Transverse colon (tissue), 4 donors: Measurements from ENCODE around the gene DCP1B. TPM values are rescaled to one million over a fixed set of nuclear protein-coding genes. Genes with fewer than 3 reads are reported as not detected.

Source experiments
- DNase-seq: peaks from one replicate; pipeline ENCODE4 v3.0.0-alpha.2; 2019
- H3K27ac ChIP-seq, 4 donors: fragments of 200-600 bp; sonication (generic); 2 replicates each; pipeline ENCODE4 v1.5.1; 2016 to 2018; ENCODE audit warnings: inconsistent platforms in 4 of 4
- H3K27me3 ChIP-seq: fragments of 200-600 bp; sonication (generic); 2 replicates; pipeline ENCODE4 v1.5.1; 2017; ENCODE audit warnings: inconsistent platforms
- H3K36me3 ChIP-seq, 4 donors: fragments of 200-600 bp; sonication (generic); 2 replicates each; pipeline ENCODE4 v1.5.1; 2017 to 2019; ENCODE audit warnings: inconsistent platforms in 4 of 4
- H3K4me1 ChIP-seq, 4 donors: fragments of 200-600 bp; sonication (generic); 2 replicates each; pipeline ENCODE4 v1.5.1; 2017 to 2020; ENCODE audit warnings: inconsistent platforms in 4 of 4
- H3K4me3 ChIP-seq, 4 donors: fragments of 200-600 bp; sonication (generic); 1 replicate in 1 of 4; 2 replicates in 3 of 4; pipeline versions ENCODE4 v1.5.1 to v1.6.1; 2017 to 2019; ENCODE audit warnings: inconsistent platforms in 4 of 4
- H3K9me3 ChIP-seq, 2 donors: fragments of 200-600 bp; sonication (generic); 2 replicates each; pipeline ENCODE4 v1.5.1; 2017 to 2019; ENCODE audit warnings: inconsistent platforms in 2 of 2
- CTCF ChIP-seq, 5 experiments: fragments of 200-600 bp in 3 of 5; fragments of 450-650 bp in 2 of 5; sonication (generic) in 3 of 5; IDR thresholded peaks; 1 replicate in 2 of 5; 2 replicates in 3 of 5; pipeline ENCODE4 v1.5.1; 2016 to 2017; ENCODE audit warnings: antibody characterized with exemption in 5 of 5, inconsistent platforms in 3 of 5, mild to moderate bottlenecking in 2 of 5, moderate library complexity in 1 of 5
- EP300 ChIP-seq: sonication (generic); formaldehyde crosslinking; IDR thresholded peaks from one replicate; pipeline ENCODE4 v1.6.1; 2017; ENCODE audit warnings: antibody characterized with exemption, low read depth
- POLR2A ChIP-seq: fragments of 450-650 bp; IDR thresholded peaks from one replicate; pipeline ENCODE4 v1.6.1; 2016; ENCODE audit warnings: antibody characterized with exemption, mild to moderate bottlenecking, moderate library complexity
- POLR2AphosphoS5 ChIP-seq, 3 donors: sonication (generic); formaldehyde crosslinking; IDR thresholded peaks; one replicate each; pipeline ENCODE4 v1.6.1; 2016; ENCODE audit warnings: antibody characterized with exemption in 3 of 3
- WGBS, 2 donors: methylation state at CpG; one replicate each; pipeline ENCODE4 v1.1.5; 2018; ENCODE audit warnings: low coverage in 1 of 2; 5-methylcytosine and 5-hydroxymethylcytosine counted together
- in situ Hi-C, 4 donors: fragments of 200-750 bp; cut with MboI; loops; one replicate each; pipeline versions ENCODE4 v1.15.0 to v1.15.1; 2017; ENCODE audit warnings: low sequenced_read_pairs in 3 of 4, low pct_ligation_motif_present in 1 of 4, low pct_unique_long_range_greater_than_20kb in 1 of 4
- intact Hi-C: fragments of 100-400 bp; cut with DNase I; formaldehyde crosslinking; loops from one replicate; pipeline ENCODE4 v1.15.1; 2023; ENCODE audit warnings: low total_unique reads
- total RNA-seq, 4 donors: library from RNA; depleted of rRNA; stranded (reverse); fragments of >200 nt; gene quantifications; one replicate each; pipeline ENCODE4 v1.1.0, GENCODE V29; 2016

The DCP1B gene
- total RNA-seq, 4 donors from 2014 or later: 17.3 to 26.2 (median 20.6) TPM

DNA sequence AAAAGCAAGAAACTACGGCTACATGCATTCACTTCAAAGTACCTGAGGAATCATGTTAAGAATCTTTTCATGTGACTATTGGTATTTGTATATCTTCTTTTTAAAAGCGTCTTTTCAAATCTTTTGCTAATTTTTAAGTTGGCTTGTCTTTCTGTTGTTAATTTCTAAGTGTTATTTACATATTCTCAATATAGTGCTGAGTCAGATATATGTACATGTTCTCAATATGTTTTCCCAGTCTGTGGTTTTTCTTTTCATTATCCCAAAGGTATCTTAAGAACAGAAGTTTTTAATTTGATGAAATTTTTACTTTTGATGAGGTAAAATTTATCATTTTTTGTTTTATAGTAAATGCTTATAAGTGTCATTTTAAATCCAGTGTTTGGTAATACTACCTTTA lies 24.0 kb downstream of the DCP1B start:
- Histone ChIP-seq H3K27me3 (no peaks in the 10 kb centered on the region), H3K36me3 (peaks cover 0 to 11% (median 3%) of the 10 kb centered on the region in 4 donors), H3K4me1 (peaks cover 5 to 33% (median 12%) of the 10 kb centered on the region in 4 donors), H3K27ac (peak overlapping the region in 2 of 4 donors; percentile 84), H3K4me3 (no peak overlapping the region), H3K9me3 (peaks cover 6 to 13% of the 10 kb centered on the region in 2 donors)
- no peak for DNase-seq
- TF ChIP-seq POLR2AphosphoS5 (IDR thresholded peaks at IDR 0.05): no peak
- TF ChIP-seq EP300: no peak
- no peak for TF ChIP-seq POLR2A
- no peak for TF ChIP-seq CTCF (IDR thresholded peaks at IDR 0.05)
- WGBS, 2 donors: 92 to 96% methylated on average over 2 of the region's 2 CpGs
- intact Hi-C loops: no loop called here
- in situ Hi-C loops: no loop called here

DNA sequence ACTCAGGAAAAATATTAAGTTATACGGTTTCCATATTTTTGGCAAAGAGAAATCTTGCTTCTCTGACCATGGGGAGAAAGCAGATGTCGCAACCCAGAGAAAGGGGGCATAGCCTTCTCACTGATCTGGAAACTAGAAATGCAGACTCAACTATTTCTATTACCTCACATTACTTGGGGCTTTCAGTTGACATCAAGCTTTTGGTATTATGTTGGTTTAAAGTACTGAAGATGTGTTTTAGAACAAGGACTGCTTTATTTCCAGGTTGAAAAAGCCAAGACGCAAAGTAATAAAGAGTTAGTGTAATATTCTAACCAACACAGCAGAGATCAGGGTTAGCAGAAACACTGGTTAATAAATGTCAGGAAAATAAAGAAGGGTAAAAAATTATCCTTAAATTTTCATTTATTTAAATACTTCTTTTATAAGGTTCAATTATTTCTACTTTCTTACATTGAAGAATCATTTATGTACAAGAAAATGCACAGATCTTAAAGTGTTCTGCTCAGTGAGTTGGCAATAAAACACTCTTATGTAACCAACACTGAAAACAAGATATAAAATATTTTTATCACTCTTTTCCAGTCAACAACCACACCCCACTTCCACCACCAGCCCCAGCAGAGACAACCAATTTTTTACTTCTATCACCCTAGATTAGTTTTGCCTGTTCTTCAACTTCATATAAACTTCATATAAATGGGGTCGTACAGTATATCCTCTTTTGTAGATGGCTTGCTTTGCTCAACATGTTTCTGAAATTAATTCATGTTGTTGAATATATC lies 26.0 kb downstream of the DCP1B start:
- no peak for DNase-seq
- in situ Hi-C loops: no loop called here
- Histone ChIP-seq H3K4me3 (no peak overlapping the region), H3K27me3 (no peaks in the 10 kb centered on the region), H3K27ac (peak overlapping the region; percentile 78 to 84 (median 82)), H3K9me3 (no peaks in the 10 kb centered on the region), H3K36me3 (no peaks in the 10 kb centered on the region), H3K4me1 (peaks cover 5 to 48% (median 13%) of the 10 kb centered on the region in 4 donors)
- intact Hi-C loops: no loop called here
- peak; percentile 12 to 58 (median 28) for TF ChIP-seq POLR2AphosphoS5 (IDR thresholded peaks at IDR 0.05)
- TF ChIP-seq POLR2A: no peak
- no peak for TF ChIP-seq CTCF (IDR thresholded peaks at IDR 0.05)
- TF ChIP-seq EP300: no peak
- 43 to 53% methylated on average over 4 of the region's 4 CpGs for WGBS, 2 donors

GRCh38 chr12:1977588-1977987 lies 26.7 kb downstream of the DCP1B start:
- Histone ChIP-seq H3K27ac (peak overlapping the region; percentile 78 to 84 (median 82)), H3K4me1 (peaks cover 5 to 50% (median 14%) of the 10 kb centered on the region in 4 donors), H3K4me3 (no peak overlapping the region), H3K27me3 (no peaks in the 10 kb centered on the region), H3K36me3 (no peaks in the 10 kb centered on the region), H3K9me3 (no peaks in the 10 kb centered on the region)
- no peak for DNase-seq
- WGBS, 2 donors: 2 to 27% methylated on average over 1 of the region's 1 CpG
- intact Hi-C loops: no loop called here
- TF ChIP-seq EP300 (no peak), POLR2A (no peak), POLR2AphosphoS5 (IDR thresholded peaks at IDR 0.05) (no peak), CTCF (IDR thresholded peaks at IDR 0.05) (no peak)
- in situ Hi-C loops: no loop called here

GRCh38 chr12:1977109-1977508 lies 27.1 kb downstream of the DCP1B start:
- no peak overlapping the region for H3K4me3 ChIP-seq
- no peaks in the 10 kb centered on the region for H3K9me3 ChIP-seq
- peaks cover 5 to 54% (median 15%) of the 10 kb centered on the region in 4 donors for H3K4me1 ChIP-seq
- no peaks in the 10 kb centered on the region for H3K27me3 ChIP-seq
- peak overlapping the region; percentile 78 to 84 (median 82) for H3K27ac ChIP-seq
- no peaks in the 10 kb centered on the region for H3K36me3 ChIP-seq
- DNase-seq: no peak
- intact Hi-C loops (no loop called here), in situ Hi-C loops (no loop called here)
- 88 to 94% methylated on average over 5 to 6 of the region's 6 CpGs for WGBS, 2 donors
- TF ChIP-seq CTCF (IDR thresholded peaks at IDR 0.05) (no peak), POLR2AphosphoS5 (IDR thresholded peaks at IDR 0.05) (no peak), EP300 (no peak), POLR2A (no peak)
